OCI-LY1 (cell line): ENCODE results near the gene LAMTOR2.
"Not testable (repeated sequence)": the region's sequence is repeated elsewhere in the genome, so short reads cannot be mapped to it uniquely, and the experiment has no call there.

Source experiments
- H2AFZ ChIP-seq: fragments of 200-600 bp; sonication (generic), shearing (Covaris generic); 2 replicates; pipeline ENCODE4 v1.6.0; 2014; ENCODE audit warnings: antibody characterized with exemption, mild to moderate bottlenecking, low read length
- H3F3A ChIP-seq: fragments of 200-600 bp; sonication (generic), shearing (Covaris generic); 2 replicates; pipeline ENCODE4 v1.6.0; 2014; ENCODE audit warnings: mild to moderate bottlenecking, antibody characterized with exemption, low read length, moderate library complexity; ENCODE audit not compliant: insufficient read depth
- H3K27ac ChIP-seq: fragments of 200-600 bp; sonication (generic); 2 replicates; pipeline ENCODE4 v1.5.1; 2014; ENCODE audit warnings: low read length, mixed run types, mild to moderate bottlenecking, low read depth; ENCODE audit not compliant: poor library complexity, severe bottlenecking
- H3K27me3 ChIP-seq: fragments of 200-600 bp; sonication (generic); 2 replicates; pipeline ENCODE4 v1.6.0; 2014; ENCODE audit warnings: antibody characterized with exemption, mild to moderate bottlenecking, low read length, moderate library complexity; ENCODE audit not compliant: insufficient read depth
- H3K36me3 ChIP-seq: fragments of 200-600 bp; sonication (generic); 2 replicates; pipeline ENCODE4 v1.6.1; 2014; ENCODE audit warnings: mild to moderate bottlenecking, antibody characterized with exemption, low read length, moderate library complexity, mixed read lengths; ENCODE audit not compliant: insufficient read depth
- H3K4me1 ChIP-seq: fragments of 200-600 bp; sonication (generic); 2 replicates; pipeline ENCODE4 v1.5.1; 2014; ENCODE audit warnings: mild to moderate bottlenecking, low read length, moderate library complexity; ENCODE audit not compliant: insufficient read depth, severe bottlenecking
- H3K4me2 ChIP-seq: fragments of 200-600 bp; sonication (generic), shearing (Covaris generic); 2 replicates; pipeline ENCODE4 v1.6.1; 2014; ENCODE audit warnings: low read length
- H3K4me3 ChIP-seq: fragments of 200-600 bp; sonication (generic); 2 replicates; pipeline ENCODE4 v1.5.1; 2014; ENCODE audit warnings: low read length, low read depth, mild to moderate bottlenecking, mixed read lengths; ENCODE audit not compliant: poor library complexity, severe bottlenecking
- H3K79me2 ChIP-seq: fragments of 200-600 bp; shearing (Covaris generic); 2 replicates; pipeline ENCODE4 v1.6.1; 2016; ENCODE audit warnings: mixed run types, low read length, mixed read lengths; ENCODE audit not compliant: insufficient read depth
- H3K9ac ChIP-seq: fragments of 200-600 bp; sonication (generic), shearing (Covaris generic); 2 replicates; pipeline ENCODE4 v1.6.1; 2014; ENCODE audit warnings: mild to moderate bottlenecking, low read length, mixed read lengths
- H3K9me2 ChIP-seq: fragments of 200-600 bp; sonication (generic), shearing (Covaris generic); 2 replicates; pipeline ENCODE4 v1.6.1; 2014; ENCODE audit warnings: low read depth, mild to moderate bottlenecking, low read length, mixed read lengths
- H3K9me3 ChIP-seq: fragments of 200-600 bp; shearing (Covaris generic); 2 replicates; pipeline ENCODE4 v1.6.1; 2014; ENCODE audit warnings: low read length, mixed read lengths
- H4K20me1 ChIP-seq: fragments of 200-600 bp; sonication (generic), shearing (Covaris generic); 2 replicates; pipeline ENCODE4 v1.6.0; 2016; ENCODE audit warnings: mild to moderate bottlenecking, low read length; ENCODE audit not compliant: insufficient read depth
- CTCF ChIP-seq: fragments of 200-600 bp; sonication (generic), shearing (Covaris generic); IDR thresholded peaks from 2 replicates; pipeline ENCODE4 v1.5.1; 2017; ENCODE audit warnings: mild to moderate bottlenecking, antibody characterized with exemption, low read length, moderate library complexity, mixed read lengths
- EZH2 ChIP-seq: fragments of 200-600 bp; sonication (generic), shearing (Covaris generic); IDR thresholded peaks from 2 replicates; pipeline ENCODE4 v1.8.0; 2017; ENCODE audit warnings: borderline replicate concordance, mixed run types, mild to moderate bottlenecking, antibody characterized with exemption, low read length, moderate library complexity, mixed read lengths

Gene LAMTOR2

GRCh38 chr1:156070548-156070947, 16.0 kb downstream of the LAMTOR2 start:
- Histone ChIP-seq H3F3A (no peaks in the 10 kb centered on the region), H3K79me2 (no peaks in the 10 kb centered on the region), H3K4me1 (peaks cover 6% of the 10 kb centered on the region), H3K4me2 (no peak overlapping the region), H3K27me3 (no peaks in the 10 kb centered on the region), H3K9ac (no peak overlapping the region), H3K4me3 (no peak overlapping the region), H3K27ac (no peak overlapping the region), H4K20me1 (no peaks in the 10 kb centered on the region), H3K36me3 (no peaks in the 10 kb centered on the region), H3K9me2 (no peaks in the 10 kb centered on the region), H3K9me3 (no peaks in the 10 kb centered on the region), H2AFZ (no peak overlapping the region)
- TF ChIP-seq EZH2 = no peak
- TF ChIP-seq CTCF = no peak

GRCh38 chr1:156071332-156071816, 16.8 kb downstream of the LAMTOR2 start:
- not testable (repeated sequence) for H3K79me2 ChIP-seq, H3K9me2 ChIP-seq, H3K9ac ChIP-seq, H2AFZ ChIP-seq, H3K9me3 ChIP-seq, H4K20me1 ChIP-seq, H3K4me3 ChIP-seq, H3K4me2 ChIP-seq, H3K36me3 ChIP-seq, H3K27ac ChIP-seq, H3K27me3 ChIP-seq, H3F3A ChIP-seq
- peaks cover 14% of the 10 kb centered on the region for H3K4me1 ChIP-seq

DNA sequence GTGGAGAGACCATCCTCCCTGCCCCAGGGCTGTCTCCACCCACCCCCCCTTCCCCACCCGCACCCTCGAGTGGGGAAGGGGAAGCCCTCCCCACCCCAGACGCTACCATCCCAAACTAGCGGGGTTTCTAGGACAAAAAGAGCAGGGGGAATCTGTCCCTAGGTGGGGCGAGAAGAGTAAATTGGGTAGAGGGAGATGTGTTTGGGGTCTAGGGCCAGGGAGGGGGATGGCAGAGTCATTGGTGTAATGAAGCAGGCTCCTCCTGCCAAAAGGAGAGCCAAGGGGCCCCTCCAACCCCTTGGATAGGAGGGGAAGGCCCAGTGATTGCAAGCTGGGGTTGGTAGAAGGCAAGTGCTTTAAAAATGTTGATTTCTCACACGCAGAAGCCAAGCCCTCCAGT, 17.7 kb downstream of the LAMTOR2 start:
- no peak overlapping the region for H3K4me2 ChIP-seq

More for the DNA sequence above, 17.7 kb downstream of the LAMTOR2 start:
- Histone ChIP-seq H3K4me1 (peaks cover 20% of the 10 kb centered on the region), H3K4me3 (no peak overlapping the region), H3K9ac (no peak overlapping the region), H3K27ac (no peak overlapping the region), H3K9me2 (no peaks in the 10 kb centered on the region), H3K79me2 (no peaks in the 10 kb centered on the region), H4K20me1 (no peaks in the 10 kb centered on the region), H3F3A (no peaks in the 10 kb centered on the region), H3K9me3 (no peaks in the 10 kb centered on the region), H2AFZ (no peak overlapping the region), H3K36me3 (no peaks in the 10 kb centered on the region), H3K27me3 (no peaks in the 10 kb centered on the region)
- TF ChIP-seq CTCF (no peak), EZH2 (no peak)
